Testis (tissue), 5 donors: ENCODE measurements around the gene ZNF554. TPM values are rescaled to one million over a fixed set of nuclear protein-coding genes. Genes with fewer than 3 reads are reported as not detected.

Source experiments
- DNase-seq: peaks from one replicate; pipeline ENCODE4 v3.0.0-alpha.2; 2019
- H3K27ac ChIP-seq, 2 donors: fragments of 200-600 bp; sonication (generic); one replicate each; pipeline ENCODE4 v1.5.1; 2019
- H3K27me3 ChIP-seq: fragments of 200-600 bp; sonication (generic); one replicate; pipeline ENCODE4 v1.5.1; 2019
- H3K36me3 ChIP-seq: fragments of 200-600 bp; sonication (generic); one replicate; pipeline ENCODE4 v1.5.1; 2017; ENCODE audit warnings: low read depth; ENCODE audit errors: missing control alignments
- H3K4me1 ChIP-seq: fragments of 200-600 bp; sonication (generic); one replicate; pipeline ENCODE4 v1.5.1; 2019
- H3K4me3 ChIP-seq, 2 donors: fragments of 200-600 bp; sonication (generic); one replicate each; pipeline ENCODE4 v1.5.1; 2017 to 2019
- H3K9me3 ChIP-seq: fragments of 200-600 bp; sonication (generic); one replicate; pipeline ENCODE4 v1.5.1; 2017
- POLR2A ChIP-seq: fragments of 450-650 bp; IDR thresholded peaks from one replicate; pipeline ENCODE4 v1.6.1; 2017; ENCODE audit warnings: antibody characterized with exemption, mild to moderate bottlenecking, moderate library complexity
- WGBS, 2 donors: methylation state at CpG; one replicate each; pipeline ENCODE4 v1.1.5; 2018; 5-methylcytosine and 5-hydroxymethylcytosine counted together
- intact Hi-C: fragments of 100-400 bp; cut with DNase I; formaldehyde crosslinking; loops from one replicate; pipeline ENCODE4 v1.15.1; 2023; ENCODE audit warnings: low total_unique reads
- long read RNA-seq, 2 donors: transcript quantifications; one replicate each; lab custom pipeline, GENCODE V29; 2026
- polyA plus RNA-seq: library from polyadenylated mRNA; stranded (reverse); fragments of 350-450 nt; fragmentation: Illumina TruSeq; extraction: RNeasy Lipid Tissue Mini Kit (QIAGEN cat#74804); gene quantifications from one replicate; pipeline ENCODE4 v1.2.3, GENCODE V29; 2014; ENCODE audit warnings: low read depth, low replicate concordance; ENCODE audit not compliant: insufficient read depth
- total RNA-seq, 2 donors: library from RNA; depleted of rRNA; stranded (reverse); fragments of >200 nt; gene quantifications; one replicate each; pipeline ENCODE4 v1.2.3, GENCODE V29; 2016
- TF ChIP-seq, protein P1 (sequence below), 3 experiments: fragments of 450-650 bp in 2 of 3; fragments of 200-600 bp in 1 of 3; sonication (generic) in 1 of 3; IDR thresholded peaks; one replicate each; pipeline ENCODE4 v1.5.1; 2016 to 2019; ENCODE audit warnings: antibody characterized with exemption in 3 of 3, mild to moderate bottlenecking in 2 of 3, moderate library complexity in 1 of 3

The ZNF554 gene
- 1 to 10 TPM; 9.3 to 9.4 TPM for total RNA-seq
- 6.9 TPM for polyA plus RNA-seq
- long read RNA-seq, donor 1, transcript ZNF554-201 (5 exons, 2,736 nt), result major isoform, 5 of 5 reads
- long read RNA-seq, donor 1, partial matches to known transcripts, result 0 of 5 reads
- long read RNA-seq, donor 1, other reads (novel, unspliced or antisense), result 0 of 5 reads
- long read RNA-seq, donor 2, partial matches to known transcripts, result 0 of 1 reads
- long read RNA-seq, donor 2, other reads (novel, unspliced or antisense), result 0 of 1 reads

DNA sequence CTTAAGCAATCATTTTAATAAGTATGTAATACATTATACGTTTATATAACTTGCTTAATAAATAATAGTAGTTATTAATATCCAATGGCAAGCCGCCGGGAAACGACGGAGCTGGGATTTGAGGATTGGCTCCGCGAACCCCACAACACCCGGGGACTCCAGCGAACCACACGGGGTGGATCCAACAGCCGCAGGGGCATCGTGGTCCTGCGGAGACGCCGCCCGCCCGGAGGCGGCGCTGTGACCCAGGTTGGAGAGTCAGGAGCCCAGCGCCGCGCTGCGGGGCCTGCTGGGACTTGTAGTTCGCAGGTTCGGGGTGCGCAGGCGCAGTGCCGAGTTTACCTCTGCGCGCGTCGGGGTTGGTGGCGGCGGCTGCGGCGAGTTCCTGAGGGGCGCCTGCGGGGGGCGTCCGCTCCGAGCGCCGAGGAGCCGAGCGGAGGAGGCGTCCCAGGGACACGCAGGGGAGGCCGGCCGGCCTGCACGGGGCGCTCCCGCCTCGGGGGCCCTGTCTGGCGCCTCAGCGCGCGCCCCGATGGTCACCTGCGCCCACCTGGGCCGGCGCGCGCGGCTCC lies at the start of gene ZNF554:
Gene ZNF554 (plus strand): TSS at position 329 of the 572 bp plus-strand sequence. CDS start 204 bp downstream, at position 533.
- no peak within 1 kb of the TSS for H3K27ac ChIP-seq
- intact Hi-C loops, result no loop called here
- WGBS, 2 donors, result 0% methylated on average over 17 to 58 of the region's 64 CpGs

GRCh38 chr19:2770055-2771013 lies 49.3 kb upstream of the ZNF554 start:
- H3K27ac ChIP-seq, result peak overlapping the region; percentile 55 to 78

More for the DNA sequence above, at the start of gene ZNF554:
- Histone ChIP-seq H3K9me3 (no peaks in the 10 kb centered on the region), H3K36me3 (no peaks in the 10 kb centered on the region), H3K27me3 (no peaks in the 10 kb centered on the region), H3K4me1 (peaks cover 2% of the 10 kb centered on the region), H3K4me3 (peak within 1 kb of the TSS; percentile 72 to 83)
- no peak for TF ChIP-seq POLR2A
- TF ChIP-seq, protein P1, sequence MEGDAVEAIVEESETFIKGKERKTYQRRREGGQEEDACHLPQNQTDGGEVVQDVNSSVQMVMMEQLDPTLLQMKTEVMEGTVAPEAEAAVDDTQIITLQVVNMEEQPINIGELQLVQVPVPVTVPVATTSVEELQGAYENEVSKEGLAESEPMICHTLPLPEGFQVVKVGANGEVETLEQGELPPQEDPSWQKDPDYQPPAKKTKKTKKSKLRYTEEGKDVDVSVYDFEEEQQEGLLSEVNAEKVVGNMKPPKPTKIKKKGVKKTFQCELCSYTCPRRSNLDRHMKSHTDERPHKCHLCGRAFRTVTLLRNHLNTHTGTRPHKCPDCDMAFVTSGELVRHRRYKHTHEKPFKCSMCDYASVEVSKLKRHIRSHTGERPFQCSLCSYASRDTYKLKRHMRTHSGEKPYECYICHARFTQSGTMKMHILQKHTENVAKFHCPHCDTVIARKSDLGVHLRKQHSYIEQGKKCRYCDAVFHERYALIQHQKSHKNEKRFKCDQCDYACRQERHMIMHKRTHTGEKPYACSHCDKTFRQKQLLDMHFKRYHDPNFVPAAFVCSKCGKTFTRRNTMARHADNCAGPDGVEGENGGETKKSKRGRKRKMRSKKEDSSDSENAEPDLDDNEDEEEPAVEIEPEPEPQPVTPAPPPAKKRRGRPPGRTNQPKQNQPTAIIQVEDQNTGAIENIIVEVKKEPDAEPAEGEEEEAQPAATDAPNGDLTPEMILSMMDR (IDR thresholded peaks at IDR 0.05), result peak; percentile 95 to 99 (median 97)
- DNase-seq, result peak; percentile 98

GRCh38 chr19:2771786-2772674 lies 47.6 kb upstream of the ZNF554 start:
- Histone ChIP-seq H3K27ac (no peak overlapping the region), H3K4me1 (peaks cover 17% of the 10 kb centered on the region), H3K27me3 (no peaks in the 10 kb centered on the region), H3K9me3 (no peaks in the 10 kb centered on the region), H3K4me3 (no peak overlapping the region), H3K36me3 (no peaks in the 10 kb centered on the region)
- intact Hi-C loops, result no loop called here
- no peak for TF ChIP-seq POLR2A
- TF ChIP-seq, protein P1 (IDR thresholded peaks at IDR 0.05), result no peak
- DNase-seq, result no peak
- WGBS, 2 donors, result 82 to 86% methylated on average over 16 to 23 of the region's 29 CpGs

More at GRCh38 chr19:2770055-2771013, 49.3 kb upstream of the ZNF554 start:
- H3K9me3 ChIP-seq, result no peaks in the 10 kb centered on the region
- DNase-seq, result peak; percentile 57
- intact Hi-C loops, result no loop called here
- peaks cover 17% of the 10 kb centered on the region for H3K4me1 ChIP-seq
- H3K36me3 ChIP-seq, result no peaks in the 10 kb centered on the region
- TF ChIP-seq, protein P1 (IDR thresholded peaks at IDR 0.05), result no peak
- no peak for TF ChIP-seq POLR2A
- 49 to 55% methylated on average over 15 to 39 of the region's 40 CpGs for WGBS, 2 donors
- no peak overlapping the region for H3K4me3 ChIP-seq
- no peaks in the 10 kb centered on the region for H3K27me3 ChIP-seq

DNA sequence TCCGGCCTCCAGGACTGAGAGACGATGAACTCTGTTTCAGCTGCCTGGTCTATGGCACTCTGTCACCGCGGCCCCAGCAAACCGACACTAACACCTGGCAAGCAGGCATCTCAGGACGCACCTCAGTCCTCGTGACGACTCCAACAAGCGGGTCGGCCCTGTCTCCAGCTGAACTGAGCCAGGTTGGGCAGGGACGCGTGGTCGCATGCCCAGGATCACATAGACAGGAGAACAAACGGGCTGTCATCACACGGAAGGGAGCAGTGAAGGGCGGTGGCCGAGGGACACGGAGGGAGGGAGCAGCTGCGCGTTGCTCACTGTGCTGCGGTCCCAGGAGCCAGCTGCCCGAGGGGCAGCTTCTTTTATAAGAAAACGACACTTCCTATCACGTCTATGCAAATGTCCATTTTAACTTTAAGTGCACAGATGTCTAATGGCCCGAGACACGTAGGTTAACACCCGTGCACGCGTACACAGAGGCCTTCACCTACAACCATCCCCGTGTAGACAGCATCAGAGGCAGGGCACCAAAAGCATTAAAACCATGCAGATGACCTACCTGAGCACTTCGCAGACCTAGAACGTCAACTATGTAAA lies 45.5 kb upstream of the ZNF554 start:
- no peak overlapping the region for H3K4me3 ChIP-seq
- H3K4me1 ChIP-seq, result peaks cover 22% of the 10 kb centered on the region
- no peaks in the 10 kb centered on the region for H3K36me3 ChIP-seq
- H3K27me3 ChIP-seq, result no peaks in the 10 kb centered on the region
- H3K9me3 ChIP-seq, result no peaks in the 10 kb centered on the region
- intact Hi-C loops, result no loop called here
- no peak for TF ChIP-seq POLR2A
- TF ChIP-seq, protein P1 (IDR thresholded peaks at IDR 0.05), result no peak
- WGBS, 2 donors, result 89 to 91% methylated on average over 22 to 32 of the region's 32 CpGs
- no peak overlapping the region for H3K27ac ChIP-seq
- no peak for DNase-seq
